Measurements from ENCODE around the gene BLCAP.
"Not testable (repeated sequence)": the region's sequence is repeated elsewhere in the genome, so short reads cannot be mapped to it uniquely, and the experiment has no call there.

The BLCAP gene

DNA sequence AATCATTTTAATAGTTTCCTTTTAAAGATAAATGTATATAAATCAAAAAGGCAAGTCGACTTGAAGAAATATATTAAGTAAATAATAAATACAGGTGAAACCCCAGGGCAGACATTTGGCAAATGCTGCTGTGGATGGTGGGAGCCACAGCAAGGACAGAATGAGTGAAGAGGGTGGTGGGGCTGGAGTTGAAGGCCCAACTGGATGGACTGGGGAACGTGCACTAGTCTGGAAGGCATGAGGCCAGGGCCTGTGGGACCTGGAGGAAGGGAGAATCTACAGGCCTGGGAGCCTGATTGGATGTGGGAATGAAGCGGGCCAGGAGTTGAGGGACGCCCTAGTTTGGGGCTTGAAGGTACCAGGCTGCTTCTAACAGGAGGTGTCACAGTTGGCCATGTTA is 30.6 kb upstream of the BLCAP start:
- DNase-seq (ENCODE audit: low read depth in 2 of 2, low spot score in 1 of 2), result no peak

DNA sequence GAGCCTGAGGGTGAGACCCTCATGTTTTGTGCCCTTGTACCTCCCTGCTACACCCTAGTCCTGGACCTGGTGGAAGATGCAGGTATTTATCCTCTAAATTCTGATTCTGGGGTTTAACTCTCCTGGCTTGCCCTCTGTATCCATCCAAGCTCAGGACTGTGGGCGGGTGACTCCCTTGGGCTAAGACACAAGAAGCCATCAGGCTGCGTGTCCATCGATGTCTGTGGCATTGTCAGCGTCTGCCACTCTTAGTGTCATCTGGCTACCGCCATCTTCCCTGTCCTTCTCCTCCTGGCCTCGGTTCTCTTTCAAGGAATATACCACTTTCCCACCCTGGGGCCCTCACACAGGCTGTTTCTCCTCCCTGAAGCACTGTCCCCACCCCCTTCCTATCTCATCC is 28.9 kb upstream of the BLCAP start:
- DNase-seq (ENCODE audit: low read depth in 2 of 2, low spot score in 1 of 2), result no peak

DNA sequence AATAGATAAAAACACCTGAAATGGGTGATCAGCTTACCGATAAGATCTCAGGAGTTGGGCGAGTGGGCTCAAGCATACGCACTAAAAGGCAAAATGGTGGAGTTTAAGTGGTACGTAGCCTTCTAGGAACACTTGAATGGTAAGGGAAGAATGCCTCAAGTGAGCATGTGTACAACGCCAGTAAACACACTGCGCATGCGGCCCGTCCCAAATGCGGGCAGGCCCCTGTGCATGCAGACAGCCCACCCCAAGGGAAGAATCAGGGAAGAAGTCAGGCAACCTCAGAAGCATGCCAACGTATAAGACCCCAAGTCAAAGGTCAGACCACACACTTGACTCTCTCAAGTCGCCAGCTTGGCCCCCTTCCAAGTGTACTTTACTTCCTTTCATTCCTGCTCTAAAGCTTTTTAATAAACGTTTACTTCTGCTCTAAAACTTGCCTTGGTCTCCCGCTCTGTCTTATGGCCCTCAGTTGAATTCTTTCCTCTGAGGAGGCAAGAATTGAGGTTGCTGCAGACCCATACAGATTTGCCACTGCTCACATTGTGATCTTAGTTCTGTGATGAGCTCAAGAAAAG is 27.1 kb upstream of the BLCAP start:
- DNase-seq (ENCODE audit: low read depth in 2 of 2, low spot score in 1 of 2), result not testable (repeated sequence)

DNA sequence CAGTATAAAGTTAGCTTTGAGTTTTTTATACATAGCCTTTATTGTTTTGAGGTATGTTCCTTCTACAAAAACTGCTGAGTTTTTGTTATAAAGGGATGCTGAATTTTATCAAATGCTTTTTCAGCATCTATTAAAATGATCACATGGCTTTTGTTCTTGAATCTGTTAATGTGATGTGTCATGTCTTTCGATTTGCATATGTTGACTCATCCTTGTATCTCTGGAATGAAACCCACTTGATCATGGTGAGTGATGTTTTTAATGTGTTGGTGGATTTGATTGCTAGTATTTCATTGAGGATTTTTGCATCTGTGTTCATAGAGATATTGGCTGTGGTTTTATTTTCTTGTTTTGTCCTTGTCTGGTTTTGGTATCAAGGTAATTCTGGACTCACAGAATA is 24.7 kb upstream of the BLCAP start:
- DNase-seq (ENCODE audit: low read depth in 2 of 2, low spot score in 1 of 2), result no peak

DNA sequence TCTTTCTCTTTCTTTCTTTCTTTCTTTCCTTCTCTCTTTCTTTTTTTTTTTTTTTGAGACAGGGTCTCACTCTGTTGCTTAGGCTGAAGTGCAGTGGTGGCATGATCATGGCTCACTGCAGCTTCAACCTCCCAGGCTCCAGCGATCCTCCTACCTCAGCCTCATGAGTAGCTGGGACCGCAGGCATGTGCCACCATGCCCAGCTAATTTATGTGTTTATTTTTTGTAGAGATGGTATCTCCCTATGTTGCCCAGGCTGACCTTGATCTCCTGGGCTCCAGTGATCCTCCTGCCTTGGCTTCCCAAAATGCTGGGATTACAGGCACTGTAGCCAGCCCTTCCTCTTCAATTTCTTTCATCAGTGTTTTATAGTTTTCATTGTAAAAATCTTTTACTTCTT is 24.0 kb upstream of the BLCAP start:
- DNase-seq (ENCODE audit: low read depth in 2 of 2, low spot score in 1 of 2), result not testable (repeated sequence)

DNA sequence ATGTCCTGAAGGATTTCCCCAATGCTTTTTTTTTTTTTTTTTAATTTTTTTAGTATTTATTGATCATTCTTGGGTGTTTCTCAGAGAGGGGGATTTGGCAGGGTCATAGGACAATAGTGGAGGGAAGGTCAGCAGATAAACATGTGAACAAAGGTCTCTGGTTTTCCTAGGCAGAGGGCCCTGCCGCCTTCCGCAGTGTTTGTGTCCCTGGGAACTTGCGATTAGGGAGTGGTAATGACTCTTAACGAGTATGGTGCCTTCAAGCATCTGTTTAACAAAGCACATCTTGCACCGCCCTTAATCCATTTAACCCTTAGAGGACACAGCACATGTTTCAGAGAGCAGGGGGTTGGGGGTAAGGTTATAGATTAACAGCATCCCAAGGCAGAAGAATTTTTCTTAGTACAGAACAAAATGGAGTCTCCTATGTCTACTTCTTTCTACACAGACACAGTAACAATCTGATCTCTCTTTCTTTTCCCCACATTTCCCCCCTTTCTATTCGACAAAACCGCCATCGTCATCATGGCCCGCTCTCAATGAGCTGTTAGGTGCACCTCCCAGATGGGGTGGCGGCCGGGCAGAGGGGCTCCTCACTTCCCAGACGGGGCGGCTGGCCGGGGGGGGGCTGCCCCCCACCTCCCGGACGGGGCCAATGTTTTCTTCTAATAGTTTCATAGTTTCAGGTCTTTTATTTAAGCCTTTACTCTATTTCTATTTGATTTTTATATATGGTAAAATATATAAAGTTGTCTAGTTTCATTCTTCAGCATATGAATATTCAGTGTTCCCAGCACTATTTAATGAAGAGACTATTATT is 22.6 kb upstream of the BLCAP start:
- not testable (repeated sequence) for DNase-seq (ENCODE audit: low read depth in 2 of 2, low spot score in 1 of 2)

DNA sequence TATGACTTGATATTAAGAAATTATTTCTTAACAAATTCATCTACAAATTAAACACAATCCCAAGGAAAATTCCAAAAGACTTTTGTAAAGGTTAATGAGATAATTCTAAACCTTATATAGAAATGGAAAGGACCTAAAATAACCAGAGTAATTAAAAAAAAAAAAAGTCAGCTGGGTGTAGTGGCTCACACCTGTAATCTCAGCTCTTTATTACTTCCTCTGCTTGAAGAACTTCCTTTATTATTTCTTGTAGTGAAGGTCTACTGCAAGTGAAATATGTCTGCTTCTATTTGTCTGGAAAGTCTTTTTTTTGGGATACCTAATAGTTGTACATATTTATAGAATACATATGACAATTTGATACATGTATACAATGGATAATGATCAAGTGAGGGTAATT is 20.2 kb upstream of the BLCAP start:
- DNase-seq (ENCODE audit: low read depth in 2 of 2, low spot score in 1 of 2), result no peak

DNA sequence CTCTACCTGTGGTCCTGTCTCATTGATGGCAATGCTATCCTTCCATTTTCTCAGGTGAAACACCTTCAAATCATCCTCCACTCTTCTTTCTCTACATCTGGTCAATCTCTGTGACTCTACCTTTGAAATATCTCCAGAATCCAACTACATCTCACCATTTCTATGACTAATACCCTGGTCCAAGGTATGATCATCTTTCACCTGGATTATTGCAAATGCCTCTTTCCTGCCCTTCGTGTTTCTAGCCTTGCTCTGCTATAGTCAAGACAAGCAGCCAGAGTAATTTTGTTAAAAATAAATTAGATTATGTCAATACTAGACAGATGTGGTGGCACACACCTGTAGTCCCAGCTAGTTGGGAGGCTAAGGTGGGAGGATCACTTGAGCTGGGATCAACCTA is 17.8 kb upstream of the BLCAP start:
- DNase-seq (ENCODE audit: low read depth in 2 of 2, low spot score in 1 of 2), result no peak

DNA sequence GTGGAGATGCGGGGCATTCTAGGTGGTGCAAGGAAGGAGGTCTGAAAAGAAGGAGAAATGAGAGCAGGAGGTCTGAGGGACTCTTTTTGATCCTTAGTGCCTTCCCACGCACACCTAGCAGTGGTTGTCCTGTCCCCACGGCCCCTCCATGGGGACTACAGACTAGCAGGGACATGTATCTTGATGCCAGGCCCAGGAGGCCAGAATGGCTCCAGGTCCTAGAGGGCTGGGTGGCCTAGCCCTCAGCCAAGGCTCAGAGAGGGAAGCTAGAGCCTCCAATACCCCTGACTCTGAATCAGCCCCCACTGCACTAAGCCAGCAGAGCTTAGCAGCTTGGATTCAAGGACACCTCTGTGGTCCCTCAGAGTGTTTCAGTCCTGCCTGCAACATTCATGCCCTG is 16.7 kb upstream of the BLCAP start:
- DNase-seq (ENCODE audit: low read depth in 2 of 2, low spot score in 1 of 2), result no peak

DNA sequence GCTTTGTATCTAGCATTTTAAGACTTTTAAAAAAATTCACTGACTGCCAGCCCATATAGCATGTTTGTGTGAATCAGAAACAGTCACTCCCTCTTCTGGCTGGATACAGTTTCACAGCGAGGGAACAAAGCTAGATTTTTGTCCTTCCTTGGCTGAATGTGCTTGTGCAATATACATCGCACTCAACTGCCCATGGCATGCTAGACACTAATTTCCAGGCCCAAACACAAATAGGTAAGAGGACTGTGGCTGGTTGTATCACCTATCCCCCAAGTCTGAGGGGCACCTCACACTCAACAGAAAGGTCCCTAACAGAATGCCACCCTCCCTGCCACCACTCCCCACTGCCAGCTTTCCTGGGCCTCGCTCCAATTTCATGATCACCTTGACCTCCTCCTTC is 16.2 kb upstream of the BLCAP start:
- no peak for DNase-seq (ENCODE audit: low read depth in 2 of 2, low spot score in 1 of 2)

DNA sequence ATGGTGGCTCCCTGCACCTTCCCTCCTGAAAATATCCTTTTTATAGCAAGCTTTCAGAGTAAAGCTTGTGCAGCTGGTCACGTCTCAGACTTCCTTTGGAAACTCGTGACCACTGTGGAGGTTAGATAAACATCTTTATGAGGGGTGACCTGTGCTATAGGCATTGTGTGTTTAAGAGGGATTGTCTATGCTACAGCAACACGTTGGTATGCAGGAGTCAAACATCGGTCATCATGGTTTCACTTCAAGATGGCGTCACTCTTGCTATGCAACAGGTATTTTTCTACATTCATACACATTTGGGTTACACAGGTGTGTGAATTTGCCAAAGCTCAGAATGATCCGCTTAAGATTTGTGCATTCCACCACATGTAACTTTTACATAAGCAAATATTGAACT is 14.6 kb upstream of the BLCAP start:
- no peak for DNase-seq (ENCODE audit: low read depth in 2 of 2, low spot score in 1 of 2)

DNA sequence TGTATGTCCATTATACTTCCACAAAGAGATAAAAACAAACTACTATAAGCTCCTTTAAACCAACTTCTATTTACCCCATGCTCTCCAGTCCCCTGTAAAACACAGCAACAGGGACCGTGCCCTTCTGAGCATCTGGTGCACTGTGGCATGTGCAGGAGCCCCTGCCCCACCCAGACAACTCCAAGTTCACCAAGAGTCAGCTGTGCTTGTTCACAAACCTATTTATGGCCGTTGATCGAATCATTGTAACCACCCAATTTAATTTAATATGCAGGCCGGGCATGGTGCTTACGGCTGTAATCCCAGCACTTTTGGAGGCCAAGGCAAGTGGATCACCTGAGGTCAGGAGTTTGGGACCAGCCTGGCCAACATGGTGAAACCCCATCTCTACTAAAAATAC is 13.7 kb upstream of the BLCAP start:
- no peak for DNase-seq (ENCODE audit: low read depth in 2 of 2, low spot score in 1 of 2)

DNA sequence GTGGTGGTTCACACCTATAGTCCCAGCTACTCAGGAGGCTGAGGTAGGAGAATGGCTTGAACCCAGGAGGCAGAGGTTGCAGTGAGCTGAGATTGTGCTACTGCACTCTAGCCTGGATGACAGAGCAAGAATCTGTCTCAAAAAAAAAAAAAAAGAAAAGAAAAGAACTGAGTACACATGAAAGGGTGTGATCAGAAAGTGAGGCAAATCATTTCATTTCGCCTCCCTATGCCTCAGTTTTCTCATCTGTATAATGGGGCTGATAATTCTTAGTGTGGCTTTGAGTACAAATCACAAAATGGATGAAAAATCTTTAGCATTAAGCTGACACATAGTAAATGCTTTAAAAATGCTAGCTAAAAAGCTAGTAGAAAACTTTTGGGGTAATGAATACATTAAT is 13.2 kb upstream of the BLCAP start:
- DNase-seq (ENCODE audit: low read depth in 2 of 2, low spot score in 1 of 2), result not testable (repeated sequence)

DNA sequence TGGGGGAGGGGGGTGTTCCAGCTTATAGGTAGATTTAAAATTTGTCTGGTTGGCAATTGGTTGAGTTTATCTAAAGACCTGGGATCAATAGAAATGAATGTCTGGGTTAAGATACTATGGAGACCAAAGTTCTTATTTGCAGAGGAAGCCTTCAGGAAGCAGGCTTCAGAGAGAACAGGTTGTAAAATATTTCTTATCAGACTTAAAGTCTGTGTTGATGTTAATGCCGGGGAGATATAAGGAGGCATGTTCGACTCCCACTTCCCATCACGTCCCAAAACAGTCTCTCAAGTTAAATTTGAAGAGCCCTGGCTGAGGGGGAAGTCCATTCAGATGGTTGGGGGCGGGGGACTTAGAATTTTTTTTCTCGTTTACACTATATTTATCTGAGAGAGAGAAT is 12.3 kb upstream of the BLCAP start:
- no peak for DNase-seq (ENCODE audit: low read depth in 2 of 2, low spot score in 1 of 2)

DNA sequence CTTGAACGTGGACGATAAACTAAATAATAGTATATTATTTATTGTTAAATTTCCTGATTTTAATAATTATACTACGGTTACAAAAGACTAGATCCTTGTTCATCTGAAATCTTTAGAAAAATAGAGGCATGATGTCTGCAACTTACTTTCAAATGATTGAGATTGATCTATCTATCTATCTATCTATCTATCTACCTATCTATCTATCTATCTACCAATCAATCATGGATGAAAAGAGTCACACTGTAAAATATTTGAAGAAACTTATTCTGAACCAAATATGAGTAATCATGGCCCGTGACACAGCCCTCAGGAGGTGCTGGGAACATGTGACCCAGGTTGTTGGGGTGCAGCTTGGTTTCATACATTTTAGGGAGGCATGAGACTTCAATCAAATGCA is 11.7 kb upstream of the BLCAP start:
- DNase-seq (ENCODE audit: low read depth in 2 of 2, low spot score in 1 of 2), result no peak

DNA sequence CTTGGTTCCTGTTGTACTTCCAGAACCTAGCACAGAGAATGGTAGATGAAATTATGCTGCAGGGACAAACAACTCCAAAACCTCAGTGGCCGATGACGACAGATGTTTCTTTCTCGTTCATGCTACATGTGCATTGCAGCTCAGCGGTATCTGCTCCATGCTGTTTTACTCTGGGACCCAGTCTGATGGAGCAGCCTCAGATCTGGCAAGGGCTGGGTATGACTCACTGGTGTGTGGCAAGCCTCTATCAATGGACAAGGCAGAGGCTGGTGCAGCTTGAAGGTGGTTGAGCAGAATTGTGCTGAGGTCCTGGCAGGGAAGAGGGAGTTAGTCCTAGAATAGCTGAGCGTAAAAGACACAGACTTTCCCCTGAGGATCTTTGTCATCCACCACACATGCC is 10.3 kb upstream of the BLCAP start:
- no peak for DNase-seq (ENCODE audit: low read depth in 2 of 2, low spot score in 1 of 2)

DNA sequence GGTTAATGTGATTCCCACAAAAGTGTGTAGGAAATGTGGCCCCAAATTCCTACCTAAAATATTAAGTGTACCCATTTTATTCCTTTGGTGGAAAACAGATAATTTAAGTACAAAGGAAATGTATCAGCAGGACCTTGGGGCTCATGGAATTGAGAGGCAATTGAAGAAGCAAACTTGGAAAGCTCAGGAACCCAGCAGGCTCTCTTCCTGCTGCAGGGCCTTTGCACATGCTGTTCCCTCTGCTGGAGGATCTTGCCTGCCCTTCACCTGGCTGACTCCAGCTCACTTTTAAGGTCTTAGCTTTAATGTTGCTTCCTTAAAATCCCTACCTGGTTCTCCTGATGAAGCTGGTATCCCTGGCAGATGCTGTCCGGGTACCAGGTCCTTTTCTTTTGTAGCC is 9.8 kb upstream of the BLCAP start:
- DNase-seq (ENCODE audit: low read depth in 2 of 2, low spot score in 1 of 2), result no peak

DNA sequence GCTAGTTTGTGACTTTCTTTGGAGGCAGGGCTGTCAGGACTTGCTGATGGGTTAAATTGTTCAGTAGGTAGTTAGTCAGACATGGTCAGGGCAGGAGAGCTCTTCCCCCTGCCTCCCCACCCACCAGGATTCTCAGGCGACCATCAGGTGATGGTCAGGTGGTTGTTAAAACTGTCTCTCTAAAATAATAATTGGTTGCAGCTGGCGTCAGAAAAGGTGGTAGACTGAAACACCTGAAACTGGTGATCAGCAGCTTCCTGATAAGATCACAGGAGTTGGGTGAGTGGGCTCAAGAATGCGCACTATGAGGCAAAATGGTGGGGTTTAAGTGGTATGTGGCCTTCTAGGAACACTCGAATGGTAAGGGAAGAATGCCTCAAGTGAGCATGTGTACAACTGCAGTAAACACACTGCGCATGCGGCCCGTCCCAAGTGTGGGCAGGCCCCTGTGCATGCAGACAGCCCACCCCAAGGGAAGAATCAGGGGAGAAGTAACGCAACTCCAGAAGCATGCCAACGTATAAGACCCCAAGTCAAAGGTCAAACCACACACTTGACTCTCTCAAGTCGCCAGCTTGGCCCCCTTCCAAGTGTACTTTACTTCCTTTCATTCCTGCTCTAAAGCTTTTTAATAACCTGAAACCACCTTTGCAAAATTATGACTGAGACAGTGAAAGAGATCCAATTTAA is 7.9 kb upstream of the BLCAP start:
- DNase-seq (ENCODE audit: low read depth in 2 of 2, low spot score in 1 of 2), result no peak

DNA sequence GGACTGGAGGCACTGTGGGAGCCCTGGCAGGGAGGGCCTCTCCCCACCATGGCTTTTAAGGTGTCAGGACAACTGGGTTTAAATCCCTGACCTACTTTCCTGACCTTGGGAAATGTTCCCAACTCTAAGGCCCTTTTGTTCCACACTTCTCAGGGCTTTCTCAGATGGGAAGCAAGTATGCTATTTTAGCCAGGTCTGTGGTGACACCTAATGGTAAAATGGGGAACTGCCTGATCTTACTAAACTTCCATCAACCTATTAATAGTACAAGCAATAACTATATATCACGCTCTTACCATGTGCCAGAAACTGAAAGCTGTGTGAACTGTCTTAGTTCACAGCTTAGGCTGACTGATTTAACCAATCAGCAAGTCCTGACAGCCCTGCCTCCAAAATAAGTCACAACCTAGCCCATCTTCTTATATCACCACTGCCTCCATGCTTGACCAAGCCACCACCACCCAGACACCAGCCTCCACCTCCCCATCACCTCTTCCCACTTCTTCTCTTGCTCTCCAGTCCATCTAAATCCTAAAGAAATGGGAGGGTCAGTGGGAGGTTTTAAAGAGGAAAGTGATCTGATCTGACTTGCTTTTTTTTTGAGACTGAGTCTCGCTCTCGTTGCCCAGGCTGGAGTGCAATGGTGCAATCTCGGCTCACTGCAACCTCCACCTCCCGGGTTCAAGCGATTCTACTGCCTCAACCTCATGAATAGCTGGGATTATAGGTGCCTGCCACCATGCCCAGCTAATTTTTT is 6.9 kb upstream of the BLCAP start:
- no peak for DNase-seq (ENCODE audit: low read depth in 2 of 2, low spot score in 1 of 2)

DNA sequence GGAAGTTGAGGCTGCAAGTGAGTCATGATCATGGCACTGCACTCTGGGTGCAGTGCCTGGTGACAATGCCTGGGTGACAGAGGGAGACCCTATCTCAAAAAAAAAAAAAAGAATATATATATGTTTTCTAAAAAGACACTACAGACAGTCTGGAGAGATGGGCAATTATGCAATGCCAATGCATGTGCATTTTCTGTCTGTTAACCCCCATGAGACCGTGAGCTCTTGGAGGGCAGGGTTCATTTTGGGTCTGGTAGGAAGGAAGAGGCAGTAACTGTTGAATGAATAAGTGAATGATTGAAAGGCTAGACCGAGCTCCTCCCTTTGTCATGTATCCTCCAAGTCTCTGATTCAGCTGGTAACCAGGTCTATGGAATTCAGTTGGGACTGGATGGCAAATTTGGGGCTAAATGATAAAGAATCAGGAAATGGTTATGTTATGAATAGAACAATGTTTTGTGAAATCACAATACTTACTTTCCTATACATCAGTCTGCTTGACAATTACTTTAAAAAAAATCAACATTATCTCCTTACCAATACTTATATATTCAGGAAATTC is 5.6 kb upstream of the BLCAP start:
- DNase-seq (ENCODE audit: low read depth in 2 of 2, low spot score in 1 of 2), result no peak

DNA sequence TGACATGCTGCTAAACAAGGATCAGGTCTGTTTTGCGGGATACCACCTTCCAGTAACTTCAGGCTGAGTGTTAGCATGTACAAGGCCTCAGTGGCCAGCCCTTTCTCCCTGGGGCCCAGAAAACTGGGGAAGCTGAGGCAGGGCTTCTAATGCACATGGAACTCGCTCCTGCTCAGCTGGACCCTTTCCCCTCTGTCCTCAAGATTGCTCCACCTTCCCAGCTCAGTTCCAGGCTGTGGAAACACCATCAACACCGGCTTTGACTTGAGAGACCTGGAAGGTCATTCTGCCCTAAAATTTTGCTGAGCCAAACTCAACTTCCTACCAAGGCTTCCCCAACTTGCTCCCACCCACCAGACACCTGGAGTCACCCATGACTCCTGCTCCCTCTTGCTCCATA is 4.2 kb upstream of the BLCAP start:
- DNase-seq (ENCODE audit: low read depth in 2 of 2, low spot score in 1 of 2), result no peak

DNA sequence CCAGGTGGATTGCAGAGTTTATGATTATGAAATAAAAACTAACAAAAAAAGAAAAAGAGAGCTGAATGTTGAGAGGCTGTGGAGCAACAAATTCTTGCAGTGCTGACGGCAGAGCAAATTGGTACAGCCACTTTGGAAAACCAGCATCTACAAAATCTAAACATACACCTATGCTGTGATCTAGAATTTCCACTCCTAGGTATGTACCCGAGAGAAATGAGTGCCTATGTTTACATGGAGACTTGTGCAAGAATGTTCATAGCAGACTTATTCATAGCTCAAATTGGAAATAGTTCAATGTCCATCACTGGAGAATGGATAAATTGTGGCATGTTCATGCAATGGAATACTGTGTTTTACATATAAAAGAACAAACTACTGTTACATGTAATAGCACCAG is 3.0 kb upstream of the BLCAP start:
- no peak for DNase-seq (ENCODE audit: low read depth in 2 of 2, low spot score in 1 of 2)

Measured in stimulated activated CD8-positive, alpha-beta memory T cell treated with anti-CD3 and anti-CD28 coated beads, Interleukin-4, amount 100 ng/mL, for 4 hours (primary cell).